Astrocyte of the spinal cord (primary cell): Measurements from ENCODE around the gene SHISA9.

Experiments
- DNase-seq: peaks from one replicate; pipeline ENCODE4 v3.0.0; 2011; ENCODE audit warnings: low read depth, low spot score
- H3K4me3 ChIP-seq: 2 replicates; pipeline ENCODE4 v1.5.1; 2011; ENCODE audit warnings: low read depth, mild to moderate bottlenecking, low read length, moderate library complexity
- CTCF ChIP-seq: IDR thresholded peaks from 2 replicates; pipeline ENCODE4 v1.5.1; 2012; ENCODE audit warnings: low read depth, mild to moderate bottlenecking, low read length, inconsistent platforms
- in situ Hi-C: cut with HindIII; loops from 2 replicates; pipeline ENCODE4 v1.10.0; 2017; ENCODE audit warnings: low sequenced_read_pairs

The SHISA9 gene

GRCh38 chr16:13099822-13100221, 198.4 kb downstream of the SHISA9 start:
- in situ Hi-C loops: no loop called here
- no peak for TF ChIP-seq CTCF
- no peak overlapping the region for H3K4me3 ChIP-seq
- no peak for DNase-seq

- no peak for TF ChIP-seq CTCF
- in situ Hi-C loops: no loop called here
- no peak for DNase-seq
- H3K4me3 ChIP-seq: no peak overlapping the region
Measured at GRCh38 chr16:13100970-13101369, 199.6 kb downstream of the SHISA9 start.

GRCh38 chr16:13101828-13102227, 200.4 kb downstream of the SHISA9 start:
- no peak for TF ChIP-seq CTCF
- no peak overlapping the region for H3K4me3 ChIP-seq
- in situ Hi-C loops: no loop called here
- DNase-seq: no peak

- no peak for DNase-seq
- TF ChIP-seq CTCF: no peak
- no peak overlapping the region for H3K4me3 ChIP-seq
- in situ Hi-C loops: no loop called here
Measured at GRCh38 chr16:13102401-13102800, 201.0 kb downstream of the SHISA9 start.

GRCh38 chr16:13103831-13104530, 202.6 kb downstream of the SHISA9 start:
- in situ Hi-C loops: no loop called here
- no peak overlapping the region for H3K4me3 ChIP-seq
- no peak for DNase-seq
- no peak for TF ChIP-seq CTCF

GRCh38 chr16:13104772-13105171, 203.4 kb downstream of the SHISA9 start:
- TF ChIP-seq CTCF: no peak
- DNase-seq: no peak
- in situ Hi-C loops: no loop called here
- no peak overlapping the region for H3K4me3 ChIP-seq
